GM19397 (cell line): Measurements from ENCODE around the gene GRIA4.

Experiments
- ATAC-seq: cut with Tn5 transposase; IDR thresholded peaks from one replicate; pipeline ENCODE4 v1.9.1; 2021; ENCODE audit warnings: mild to moderate bottlenecking, moderate library complexity; ENCODE audit not compliant: unreplicated experiment

The GRIA4 gene

GRCh38 chr11:105910095-105910715, 300.3 kb downstream of the GRIA4 start:
- no peak for ATAC-seq

DNA sequence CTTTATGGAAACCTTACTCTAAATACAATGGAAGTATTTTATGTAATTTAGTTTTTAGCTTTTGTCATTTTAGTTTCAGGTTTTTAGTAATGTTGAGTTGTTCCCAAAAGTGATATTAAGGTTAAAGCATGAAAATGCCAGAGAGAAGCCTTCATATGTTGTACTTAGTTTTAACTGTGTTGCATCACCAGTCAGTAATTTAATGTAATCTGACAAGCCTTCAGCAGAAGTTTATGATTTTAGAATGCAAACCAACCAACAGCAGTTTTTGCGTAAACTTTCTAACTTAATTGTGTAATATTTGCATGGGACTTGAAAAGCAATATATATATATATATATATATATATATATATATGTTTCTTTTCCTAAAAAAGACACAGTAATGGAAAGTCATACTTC, 301.6 kb downstream of the GRIA4 start:
- ATAC-seq, result no peak

DNA sequence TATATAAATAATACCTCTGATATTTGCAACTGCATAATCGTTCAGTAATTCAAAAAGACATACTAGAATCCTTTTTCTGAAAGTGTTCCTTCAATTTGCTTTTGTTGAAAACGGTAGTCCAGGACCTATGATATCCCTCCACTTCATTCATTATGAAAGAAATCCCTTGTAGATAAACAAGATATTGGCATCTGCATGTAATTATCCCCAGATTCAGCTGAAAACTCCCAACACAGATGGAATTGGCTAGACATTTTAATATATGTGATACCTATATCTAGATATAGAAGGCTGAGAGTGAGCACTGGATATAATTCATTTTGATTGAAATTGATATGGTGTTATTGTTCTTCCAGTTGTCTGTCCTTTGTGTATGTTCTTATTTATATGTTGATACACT, 302.8 kb downstream of the GRIA4 start:
- no peak for ATAC-seq

DNA sequence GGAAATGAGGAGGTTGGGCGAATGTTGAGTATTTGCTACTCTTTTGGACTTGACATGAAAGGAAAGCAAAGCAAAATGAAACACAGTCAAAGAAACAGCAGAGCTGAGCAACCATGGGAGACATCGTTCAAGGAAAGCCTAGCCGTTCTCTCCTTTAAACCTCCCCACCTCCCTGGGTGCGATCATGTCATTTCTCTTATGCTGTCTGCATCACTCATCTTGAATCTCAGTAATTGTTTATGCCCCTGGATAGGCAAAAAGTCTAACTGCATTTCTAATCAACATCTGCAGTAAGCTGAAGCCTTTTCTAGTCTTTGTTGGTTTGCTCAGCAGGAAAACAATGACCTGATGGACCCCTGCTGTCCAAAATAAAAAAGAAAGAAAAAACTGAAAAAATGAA, 305.1 kb downstream of the GRIA4 start:
- no peak for ATAC-seq

DNA sequence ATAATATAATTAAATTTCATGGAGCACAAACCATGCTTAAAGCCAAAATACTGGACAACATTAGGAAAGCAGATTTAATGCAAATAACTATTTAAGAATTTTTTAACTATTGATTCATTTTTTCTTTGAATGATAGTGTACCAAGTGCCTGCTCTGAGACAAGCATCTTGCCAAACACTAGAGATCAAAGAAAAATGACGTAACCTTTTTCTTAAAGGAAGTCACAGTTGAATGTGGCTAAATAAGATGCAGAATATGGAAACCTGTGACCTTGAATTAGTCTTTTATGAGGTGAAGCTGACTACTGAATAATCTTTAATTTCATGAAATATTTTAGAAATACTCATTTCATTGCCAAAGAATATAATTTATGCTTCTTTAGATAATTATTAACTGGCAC, 308.2 kb downstream of the GRIA4 start:
- no peak for ATAC-seq

- no peak for ATAC-seq
These were observed 308.7 kb downstream of the GRIA4 start for GRCh38 chr11:105918600-105918999.

GRCh38 chr11:105923252-105923651, 313.4 kb downstream of the GRIA4 start:
- ATAC-seq, result no peak

DNA sequence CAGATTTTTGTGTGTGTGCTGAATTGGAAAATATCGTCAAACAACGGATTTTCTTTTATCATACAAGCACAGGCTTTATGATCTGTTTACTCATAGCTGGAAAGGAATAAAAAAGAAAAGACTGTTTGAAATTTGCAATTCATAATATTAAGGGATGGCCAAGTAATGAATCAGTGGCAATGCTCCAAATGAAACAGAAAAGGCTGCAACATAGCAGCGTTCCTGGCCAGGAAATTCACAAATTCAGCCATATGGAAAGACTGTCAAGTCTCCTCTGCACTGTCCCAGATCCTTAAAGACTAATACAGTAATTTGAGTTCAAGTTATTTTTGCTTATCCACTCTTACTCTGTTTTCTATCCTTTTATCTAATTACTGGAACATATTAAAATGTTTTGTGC, 313.9 kb downstream of the GRIA4 start:
- ATAC-seq, result no peak

GRCh38 chr11:105929084-105929955, 319.4 kb downstream of the GRIA4 start:
- no peak for ATAC-seq

DNA sequence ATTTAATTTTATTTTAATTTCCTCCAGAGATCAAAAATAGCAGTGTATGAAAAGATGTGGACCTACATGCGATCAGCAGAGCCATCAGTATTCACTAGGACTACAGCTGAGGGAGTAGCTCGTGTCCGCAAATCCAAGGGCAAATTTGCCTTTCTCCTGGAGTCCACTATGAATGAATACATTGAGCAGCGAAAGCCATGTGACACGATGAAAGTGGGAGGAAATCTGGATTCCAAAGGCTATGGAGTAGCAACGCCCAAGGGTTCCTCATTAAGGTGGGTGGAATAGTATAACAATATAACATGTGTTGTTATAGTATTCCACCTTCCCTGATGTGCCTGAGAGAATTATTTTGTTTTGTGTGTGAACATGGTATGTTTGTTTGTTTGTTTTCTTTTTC, 323.8 kb downstream of the GRIA4 start:
- ATAC-seq, result no peak

DNA sequence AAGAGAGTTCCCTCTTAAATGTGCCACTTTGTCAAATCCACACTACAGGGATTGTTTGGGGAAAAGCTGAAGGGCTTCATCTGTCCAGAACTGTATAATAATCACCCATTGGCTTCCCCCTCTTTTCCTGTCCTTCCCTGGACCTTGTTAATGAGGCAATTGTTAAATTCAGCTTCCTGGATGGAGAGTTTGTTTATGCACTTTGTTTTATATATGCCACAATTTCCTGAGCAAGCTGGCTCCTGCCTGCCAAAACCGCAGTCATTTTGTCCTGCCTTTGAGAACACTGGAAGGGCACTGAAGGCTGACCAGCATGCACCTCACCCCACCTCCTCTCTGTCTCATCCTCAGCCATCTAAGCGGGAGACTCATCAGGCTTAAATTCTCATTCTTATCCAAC, 325.9 kb downstream of the GRIA4 start:
- ATAC-seq, result no peak

DNA sequence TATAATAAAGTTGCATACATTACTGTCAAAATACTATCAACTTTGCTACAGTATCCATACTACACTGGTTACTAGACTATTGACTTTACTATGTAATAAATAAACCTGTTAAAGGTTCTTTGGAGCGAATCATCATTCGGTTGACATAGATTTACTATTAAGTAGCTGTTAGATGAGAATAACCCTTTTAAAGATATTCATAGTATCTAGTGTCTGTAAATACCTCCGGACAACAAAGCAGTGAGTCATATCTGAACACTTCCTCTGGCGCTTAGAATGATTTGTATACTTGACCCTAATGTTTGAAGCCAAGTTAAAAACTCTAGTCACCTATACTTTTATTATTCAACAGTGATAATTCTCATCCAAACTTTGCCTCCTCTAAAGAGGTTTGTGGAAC, 327.5 kb downstream of the GRIA4 start:
- ATAC-seq, result no peak

DNA sequence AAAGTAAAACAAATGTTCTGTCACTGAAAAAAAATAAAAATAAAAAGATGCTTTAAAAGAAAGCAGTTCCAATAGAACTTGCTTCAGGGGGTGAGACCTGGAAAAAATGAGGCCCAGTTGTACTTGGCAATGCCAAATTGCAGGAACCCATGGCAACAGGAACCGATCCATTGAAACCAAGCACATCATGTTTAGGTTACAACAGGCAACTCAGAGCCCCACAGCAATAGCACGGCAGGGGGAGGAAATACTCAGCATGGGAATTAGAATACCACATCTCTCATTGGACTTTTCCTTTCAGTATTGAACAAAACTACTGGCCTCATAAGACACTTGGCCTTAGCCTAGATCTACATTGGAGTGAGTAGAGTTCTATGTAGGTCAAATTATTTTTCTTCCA, 327.9 kb downstream of the GRIA4 start:
- ATAC-seq, result no peak

GRCh38 chr11:105942921-105943320, 333.0 kb downstream of the GRIA4 start:
- ATAC-seq, result no peak

DNA sequence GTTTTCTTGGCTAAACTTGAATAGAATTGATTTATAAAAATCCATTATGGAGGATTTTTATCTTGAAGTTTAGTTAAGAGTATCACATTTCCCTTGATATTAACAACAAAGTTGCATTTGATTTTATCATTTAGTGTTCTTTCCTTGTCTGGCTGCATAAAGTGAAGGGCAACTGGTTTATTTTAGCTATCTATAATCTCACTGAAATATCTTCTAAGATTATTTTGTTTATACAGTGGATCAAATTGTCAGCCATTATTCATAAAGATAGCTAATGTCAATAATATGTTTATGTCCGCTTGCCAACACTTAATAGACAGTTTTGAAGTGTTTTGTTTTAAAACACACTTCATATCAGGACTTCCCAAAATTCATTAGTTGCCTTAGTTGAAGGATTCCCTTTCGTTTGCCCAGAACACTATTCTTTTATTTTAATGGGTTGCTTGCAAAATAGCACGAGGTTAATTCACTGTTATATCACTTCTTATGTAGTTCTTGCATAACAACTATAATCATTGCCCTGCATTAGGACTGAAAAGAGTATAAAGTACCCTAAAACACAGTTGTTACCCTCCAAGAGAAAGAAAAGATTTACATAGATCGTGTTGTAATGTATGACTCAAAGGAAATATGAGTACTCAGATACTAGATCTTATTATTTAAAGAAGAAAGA, 339.2 kb downstream of the GRIA4 start:
- ATAC-seq, result no peak

DNA sequence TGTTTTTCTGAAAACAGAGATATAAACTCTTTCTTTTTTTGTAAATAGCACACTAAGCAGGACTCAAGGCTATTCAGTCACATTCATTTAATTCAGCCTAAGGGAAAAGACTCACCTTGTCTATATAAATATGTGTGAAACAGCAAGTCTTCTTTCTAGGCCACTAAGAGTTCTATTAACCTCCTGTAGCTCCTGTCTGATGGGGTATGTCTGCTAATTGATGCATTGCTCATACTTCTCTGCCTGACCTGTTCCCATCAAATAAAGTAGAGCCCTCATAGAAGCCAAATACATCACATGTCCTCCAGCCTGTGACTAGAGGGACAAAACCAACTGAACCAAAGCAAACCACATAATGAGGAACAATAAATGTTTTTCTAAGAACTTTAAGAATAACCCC, 344.0 kb downstream of the GRIA4 start:
- no peak for ATAC-seq

- no peak for ATAC-seq
These were observed 350.7 kb downstream of the GRIA4 start for GRCh38 chr11:105960252-105961245.

GRCh38 chr11:105968021-105968697, 358.3 kb downstream of the GRIA4 start:
- no peak for ATAC-seq

- ATAC-seq, result no peak
These were observed 359.9 kb downstream of the GRIA4 start for GRCh38 chr11:105969756-105970155.

DNA sequence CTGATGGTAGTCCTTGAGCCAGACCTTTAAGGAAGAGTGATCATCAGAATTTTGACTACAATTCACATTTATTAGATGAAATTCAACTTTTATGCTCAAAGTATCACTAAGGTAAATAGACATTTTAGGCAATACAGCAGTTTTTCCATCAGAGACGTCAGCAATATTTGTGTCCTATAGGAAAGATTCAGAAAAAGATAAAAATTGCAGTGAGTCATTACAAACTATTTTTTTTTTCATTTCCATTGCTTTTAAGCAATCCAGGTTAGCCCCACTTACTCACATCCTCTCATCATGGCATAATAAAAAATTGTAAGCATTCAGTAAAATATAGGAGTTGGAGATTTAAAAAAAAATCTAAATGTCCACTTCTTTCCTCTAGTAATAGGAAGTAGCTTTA, 365.3 kb downstream of the GRIA4 start:
- no peak for ATAC-seq
